ENCODE results near the gene ZNF76. TPM values are rescaled to one million over a fixed set of nuclear protein-coding genes. Genes with fewer than 3 reads are reported as not detected.

The ZNF76 gene
- total and polyA plus RNA-seq, 4 donors = 10.6 to 18.4 (median 12.4) TPM

- TF ChIP-seq ZBTB33 (IDR thresholded peaks at IDR 0.05) (no peak), EGR1 (IDR thresholded peaks at IDR 0.05; ENCODE audit: low read depth in 2 of 2) (no peak)
Measured at GRCh38 chr6:35312076-35312800, 52.7 kb downstream of the ZNF76 start (continued).

GRCh38 chr6:35312807-35313206 is 53.3 kb downstream of the ZNF76 start:
- 38% methylated on average over 2 of the region's 2 CpGs for WGBS
- no peak for DNase-seq (ENCODE audit: low spot score)
- Histone ChIP-seq H3K36me3 (ENCODE audit: control insufficient read depth in 4 of 4, insufficient read depth in 3 of 4, low read depth in 1 of 4, low read length in 3 of 4) (no peaks in the 10 kb centered on the region), H3K4me3 (ENCODE audit: low read depth in 1 of 3, low read length in 3 of 3) (no peak overlapping the region), H3K27ac (ENCODE audit: low read depth in 1 of 2, low read length in 2 of 2) (no peak overlapping the region), H3K27me3 (ENCODE audit: control insufficient read depth in 4 of 4, insufficient read depth in 4 of 4, low read length in 3 of 4) (no peaks in the 10 kb centered on the region), H3K4me1 (ENCODE audit: control insufficient read depth in 4 of 4, insufficient read depth in 4 of 4, low read length in 3 of 4) (peaks cover 3 to 8% (median 6%) of the 10 kb centered on the region in 4 donors), H3K9me3 (ENCODE audit: control insufficient read depth in 4 of 4, low read length in 3 of 4) (no peaks in the 10 kb centered on the region), H3K9ac (ENCODE audit: low read depth in 1 of 2, low read length in 2 of 2) (no peak overlapping the region)
- TF ChIP-seq MAX (IDR thresholded peaks at IDR 0.05) (no peak), TAF1 (conservative IDR thresholded peaks at IDR 0.05) (no peak), CTCF (IDR thresholded peaks at IDR 0.05; ENCODE audit: low read depth, low read length, missing input control) (no peak), YY1 (IDR thresholded peaks at IDR 0.05) (no peak), REST (IDR thresholded peaks at IDR 0.05) (no peak), FOXA1 (IDR thresholded peaks at IDR 0.05) (no peak), NR2F2 (IDR thresholded peaks at IDR 0.05) (no peak), HNF4A (conservative IDR thresholded peaks at IDR 0.05) (no peak)

GRCh38 chr6:35317483-35318195 is 58.1 kb downstream of the ZNF76 start:
- Histone ChIP-seq H3K9me3 (ENCODE audit: control insufficient read depth in 4 of 4, low read length in 3 of 4) (no peaks in the 10 kb centered on the region), H3K4me3 (ENCODE audit: low read depth in 1 of 3, low read length in 3 of 3) (peak overlapping the region in 2 of 3 donors; percentile 45 to 60), H3K27ac (ENCODE audit: low read depth in 1 of 2, low read length in 2 of 2) (no peak overlapping the region), H3K27me3 (ENCODE audit: control insufficient read depth in 4 of 4, insufficient read depth in 4 of 4, low read length in 3 of 4) (no peaks in the 10 kb centered on the region), H3K4me1 (ENCODE audit: control insufficient read depth in 4 of 4, insufficient read depth in 4 of 4, low read length in 3 of 4) (peaks cover 3 to 18% (median 9%) of the 10 kb centered on the region in 4 donors), H3K36me3 (ENCODE audit: control insufficient read depth in 4 of 4, insufficient read depth in 3 of 4, low read depth in 1 of 4, low read length in 3 of 4) (no peaks in the 10 kb centered on the region), H3K9ac (ENCODE audit: low read depth in 1 of 2, low read length in 2 of 2) (no peak overlapping the region)
- TF ChIP-seq MAX (IDR thresholded peaks at IDR 0.05) = no peak
- DNase-seq (ENCODE audit: low spot score) = no peak
- 33% methylated on average over 28 of the region's 28 CpGs for WGBS

Measured in liver (tissue), 9 donors.